CMK (cell line): Measurements from ENCODE around the gene KIAA0040.
A peak's percentile ranks its signal among the peaks of the same experiment; 100 is the strongest.

Source experiments
- DNase-seq: peaks from one replicate; pipeline ENCODE4 v3.0.0-alpha.2; 2010; ENCODE audit warnings: low read depth

The KIAA0040 gene

DNA sequence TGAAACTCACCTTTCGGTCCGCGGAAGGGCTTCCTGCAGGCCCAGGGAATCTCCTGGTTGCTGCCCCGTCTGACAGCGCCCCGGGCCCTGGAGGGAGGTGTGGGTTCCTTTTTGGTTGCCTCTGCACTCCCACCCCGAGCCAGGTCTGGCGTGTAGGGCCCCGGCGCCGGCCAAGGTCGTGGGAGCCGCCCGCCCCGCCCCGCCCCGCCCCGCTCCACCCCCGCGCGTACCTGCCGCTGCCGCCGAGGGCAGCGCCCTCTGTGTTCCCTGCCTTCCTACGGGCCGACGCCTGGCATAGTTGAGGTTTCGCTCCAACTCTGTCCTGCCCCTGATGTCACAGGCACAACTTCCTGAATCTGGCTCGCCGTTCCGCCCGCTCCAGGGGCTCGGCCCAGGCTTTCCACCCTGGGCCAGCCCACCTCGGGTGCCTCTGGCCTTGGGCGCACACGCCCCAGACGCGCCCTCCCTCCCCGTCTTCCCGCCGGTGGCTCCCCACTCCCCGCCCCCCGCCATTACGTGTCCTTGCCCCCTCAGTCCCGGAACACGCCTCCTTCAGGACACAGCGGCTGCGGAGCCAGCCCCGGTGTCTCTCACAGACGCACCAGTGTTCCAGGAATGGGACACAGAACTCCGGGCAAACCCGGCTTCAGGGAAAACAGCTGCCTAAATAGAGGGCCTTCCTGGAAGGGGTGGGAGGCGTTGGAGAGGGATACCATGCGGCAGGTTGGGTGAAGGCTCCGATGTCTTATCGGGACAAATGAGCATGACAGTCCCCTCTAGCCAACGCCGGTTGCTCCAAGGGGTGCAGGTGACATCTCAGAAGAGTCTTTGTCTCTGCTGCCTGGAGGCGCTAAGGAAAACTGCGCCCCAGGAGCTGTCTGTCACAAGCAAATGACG, at the start of gene KIAA0040:
Gene KIAA0040, minus strand, starts transcription at position 147 of the 897 bp plus-strand sequence. CDS start 31,763 bp downstream, outside the sequence.
- DNase-seq: peak; percentile 35

DNA sequence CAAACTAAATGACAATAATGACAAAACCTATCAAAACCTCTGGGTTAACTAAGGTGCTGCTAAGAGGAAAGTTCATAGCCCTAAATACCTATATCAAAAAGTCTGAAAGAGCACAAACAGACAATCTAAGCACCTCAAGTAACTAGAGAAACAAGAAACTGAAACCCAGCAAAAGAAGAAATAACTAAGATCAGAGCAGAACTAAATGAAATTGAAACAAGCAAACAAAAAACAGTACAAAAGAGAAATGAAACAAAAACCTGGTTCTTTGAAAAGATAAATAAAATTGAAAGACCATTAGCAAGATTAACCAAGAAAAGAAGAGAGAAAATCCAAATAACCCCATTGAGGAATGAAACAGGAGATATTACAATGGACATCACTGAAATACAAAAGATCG, 44.8 kb upstream of the KIAA0040 start:
- DNase-seq: no peak

DNA sequence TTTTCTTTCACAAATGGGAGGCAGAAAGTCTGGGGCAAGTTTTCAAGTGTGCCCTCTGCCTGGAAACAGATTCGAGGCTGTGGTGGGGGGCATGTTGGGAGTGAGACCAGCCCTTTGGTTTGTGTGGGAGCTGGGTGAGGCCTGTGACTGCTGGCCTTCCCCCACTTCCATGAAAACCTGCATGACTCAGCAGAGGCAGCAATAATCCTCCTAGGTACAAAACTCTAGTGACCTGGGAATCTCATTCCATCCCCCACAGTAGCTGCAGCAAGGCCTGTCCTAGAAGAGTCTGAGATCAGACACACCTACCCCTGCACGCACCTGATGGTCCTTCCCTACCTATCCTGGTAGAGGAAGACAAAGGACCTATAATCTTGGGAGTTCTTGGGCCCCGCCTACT, 42.1 kb upstream of the KIAA0040 start:
- DNase-seq: no peak

DNA sequence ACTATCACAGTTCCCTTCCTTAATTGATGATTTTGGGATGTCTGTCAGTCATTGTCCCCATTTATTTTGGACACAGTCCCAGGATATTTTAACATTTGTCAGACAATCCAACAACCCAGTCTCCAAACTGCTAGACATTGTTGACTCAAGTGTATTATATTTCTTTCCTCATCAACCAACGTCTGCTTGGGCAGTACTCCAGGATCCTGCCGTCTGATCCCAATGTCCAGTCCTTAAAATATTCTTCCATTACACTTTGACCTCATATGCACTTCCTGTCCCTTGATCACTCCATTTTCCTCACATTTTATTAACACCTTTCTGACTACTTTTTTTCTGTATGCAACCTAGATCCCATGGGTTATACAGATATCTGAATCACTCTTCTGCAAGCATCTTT, 39.8 kb upstream of the KIAA0040 start:
- DNase-seq: no peak

DNA sequence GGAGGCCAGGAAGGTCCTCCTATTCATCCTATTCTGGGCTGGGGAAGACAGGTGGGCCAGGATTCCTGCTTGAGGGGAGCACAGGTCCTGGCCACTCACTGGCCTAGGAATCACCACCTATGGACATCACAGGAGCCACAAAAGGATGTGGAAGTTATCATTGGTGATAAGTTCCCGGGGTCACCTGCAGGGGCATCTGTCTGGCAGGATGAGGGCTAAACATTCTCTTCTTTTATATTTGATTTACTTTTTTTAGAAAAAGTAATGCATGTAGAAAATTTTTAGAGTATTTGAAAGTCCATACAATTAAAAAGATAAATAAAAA, 33.2 kb upstream of the KIAA0040 start:
- DNase-seq: no peak

DNA sequence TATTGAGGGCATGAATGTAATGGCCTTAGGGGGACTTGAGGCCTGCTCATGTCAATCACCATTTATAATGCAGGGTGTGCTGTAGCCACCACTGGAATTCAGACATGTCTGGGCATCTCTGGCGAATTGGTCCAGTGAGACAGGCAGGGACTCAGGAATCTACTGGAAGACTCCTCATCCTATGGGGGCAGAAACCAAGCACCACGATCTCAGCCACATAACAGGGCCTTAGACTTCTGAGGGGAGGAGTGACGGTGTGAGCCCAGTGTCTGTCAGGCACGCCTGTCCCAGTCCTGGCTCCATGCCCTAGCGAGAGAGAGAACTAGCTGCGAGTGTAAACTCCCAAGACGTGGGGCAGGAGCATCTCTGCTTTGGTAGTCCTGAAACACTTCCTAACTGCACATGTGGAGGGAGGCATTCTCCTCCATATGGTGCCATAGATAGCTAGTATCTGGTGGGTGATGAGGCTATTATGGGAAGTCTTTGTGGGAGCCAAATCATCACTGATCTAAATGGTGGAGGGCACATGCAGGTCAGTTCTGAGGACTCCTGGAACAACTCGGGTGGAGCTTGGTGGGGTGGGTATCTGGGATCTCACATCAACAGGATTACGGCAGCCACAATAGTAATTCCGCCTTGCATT, 29.8 kb upstream of the KIAA0040 start:
- peak; percentile 79 for DNase-seq

DNA sequence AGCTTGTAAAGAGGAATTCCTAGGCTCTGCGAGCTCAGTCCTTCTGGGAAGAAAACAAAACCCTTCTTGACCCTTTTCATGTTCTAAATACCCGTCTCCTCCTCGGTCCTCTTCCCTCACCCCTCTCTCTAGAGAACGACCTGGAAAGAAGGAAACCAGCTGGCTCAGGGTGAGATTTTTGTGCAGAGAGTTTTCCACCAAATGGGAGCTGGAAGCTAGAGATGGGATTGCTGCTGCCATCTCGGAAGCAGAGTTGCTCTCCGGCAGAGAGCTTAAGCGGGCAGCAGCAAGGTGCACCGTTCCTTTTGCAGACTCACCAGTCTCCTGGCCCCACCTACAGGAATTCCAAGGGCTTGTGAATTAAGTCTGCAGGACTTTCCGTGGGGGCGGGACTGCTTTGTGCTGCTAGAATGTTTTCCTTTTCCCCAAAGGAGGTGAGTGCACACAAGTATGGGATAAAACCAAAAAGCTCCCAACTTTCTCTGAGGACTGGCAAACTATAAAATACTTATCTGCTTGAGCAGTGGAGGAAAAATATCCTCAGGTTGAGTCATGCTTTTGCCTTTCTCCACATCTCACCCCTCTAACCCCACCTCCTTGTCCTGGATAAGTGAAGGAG, 29.1 kb upstream of the KIAA0040 start:
- no peak for DNase-seq

DNA sequence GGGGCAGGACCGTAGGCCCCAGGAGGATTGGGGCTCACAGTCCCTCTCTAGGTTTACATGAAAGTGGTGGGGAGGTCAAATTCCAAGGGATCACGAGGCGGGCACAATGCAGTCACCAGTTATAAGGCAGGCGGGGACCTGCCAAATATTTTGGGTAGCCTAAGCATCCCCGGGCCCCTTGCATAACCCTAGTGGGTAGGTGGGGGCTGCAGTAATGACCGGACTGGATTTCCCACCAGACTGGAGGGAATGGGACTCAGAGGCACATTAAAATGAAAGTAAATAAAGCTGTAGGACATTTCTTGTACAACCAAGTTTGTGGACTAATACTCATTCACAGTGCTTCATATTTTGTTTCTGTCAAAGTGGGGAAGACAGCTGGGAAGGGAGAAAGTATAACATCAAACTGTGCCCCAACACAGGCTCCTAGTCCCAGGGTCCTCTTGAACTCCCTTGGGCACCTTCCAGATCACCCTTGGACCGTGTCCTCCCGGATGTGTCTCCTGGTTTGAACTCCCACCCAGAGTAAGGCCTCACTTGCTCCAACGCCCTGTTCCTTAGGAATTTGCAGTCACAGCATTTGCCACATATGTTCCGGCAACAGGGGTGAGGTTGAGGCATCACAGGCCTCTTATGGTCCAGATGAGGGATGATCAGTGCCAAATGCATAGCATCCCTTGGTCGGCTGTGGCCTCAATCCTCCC, 28.4 kb upstream of the KIAA0040 start:
- no peak for DNase-seq

DNA sequence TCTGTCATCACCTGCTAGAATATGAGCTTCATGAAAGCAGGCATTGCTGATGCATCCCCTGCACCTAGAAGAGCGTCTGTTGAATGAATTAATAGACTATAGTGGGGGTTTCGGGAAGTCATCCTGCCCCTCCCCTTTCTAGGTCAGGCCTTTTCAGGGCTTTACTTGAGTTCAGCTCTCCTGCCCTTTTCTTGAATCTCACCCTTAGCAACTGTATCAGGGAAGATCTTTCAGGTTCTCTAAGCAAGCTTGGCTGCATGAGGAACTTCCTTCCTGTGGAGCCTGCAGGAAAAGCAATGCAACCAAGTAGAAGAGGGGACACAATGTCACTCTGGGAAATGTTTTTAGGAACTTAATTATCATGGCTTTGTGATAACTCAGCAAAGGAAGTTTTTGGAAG, 27.2 kb upstream of the KIAA0040 start:
- no peak for DNase-seq

DNA sequence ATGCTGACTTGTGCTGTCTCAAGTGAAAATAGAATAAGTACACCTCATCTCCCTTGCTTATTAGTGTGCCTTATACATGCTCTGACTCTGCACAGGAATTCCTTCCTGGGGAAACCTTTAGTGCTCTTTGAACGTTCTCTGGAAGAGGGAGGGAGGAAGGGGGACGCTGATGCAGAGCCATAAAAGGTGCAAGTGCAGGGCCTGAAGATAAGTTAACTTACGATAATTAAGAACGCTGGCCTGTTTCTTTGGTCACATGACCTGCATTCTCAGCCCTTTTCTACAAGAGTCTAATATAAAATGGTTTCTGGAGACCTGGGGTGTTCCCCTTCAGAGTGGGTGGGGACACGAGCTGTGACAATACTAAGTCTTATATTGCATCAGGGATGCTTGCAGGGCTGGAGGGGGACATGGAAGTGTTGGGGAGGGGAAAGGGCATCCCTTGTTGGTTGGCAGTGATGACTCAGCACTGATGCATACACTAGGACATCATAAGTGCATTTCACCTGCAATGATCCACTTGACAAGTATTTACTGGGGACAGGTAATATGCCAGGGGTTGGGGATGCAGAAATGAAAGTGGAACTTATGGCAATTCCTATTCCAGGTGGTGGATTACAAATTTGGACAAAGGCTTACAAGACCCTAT, 26.3 kb upstream of the KIAA0040 start:
- DNase-seq: no peak

DNA sequence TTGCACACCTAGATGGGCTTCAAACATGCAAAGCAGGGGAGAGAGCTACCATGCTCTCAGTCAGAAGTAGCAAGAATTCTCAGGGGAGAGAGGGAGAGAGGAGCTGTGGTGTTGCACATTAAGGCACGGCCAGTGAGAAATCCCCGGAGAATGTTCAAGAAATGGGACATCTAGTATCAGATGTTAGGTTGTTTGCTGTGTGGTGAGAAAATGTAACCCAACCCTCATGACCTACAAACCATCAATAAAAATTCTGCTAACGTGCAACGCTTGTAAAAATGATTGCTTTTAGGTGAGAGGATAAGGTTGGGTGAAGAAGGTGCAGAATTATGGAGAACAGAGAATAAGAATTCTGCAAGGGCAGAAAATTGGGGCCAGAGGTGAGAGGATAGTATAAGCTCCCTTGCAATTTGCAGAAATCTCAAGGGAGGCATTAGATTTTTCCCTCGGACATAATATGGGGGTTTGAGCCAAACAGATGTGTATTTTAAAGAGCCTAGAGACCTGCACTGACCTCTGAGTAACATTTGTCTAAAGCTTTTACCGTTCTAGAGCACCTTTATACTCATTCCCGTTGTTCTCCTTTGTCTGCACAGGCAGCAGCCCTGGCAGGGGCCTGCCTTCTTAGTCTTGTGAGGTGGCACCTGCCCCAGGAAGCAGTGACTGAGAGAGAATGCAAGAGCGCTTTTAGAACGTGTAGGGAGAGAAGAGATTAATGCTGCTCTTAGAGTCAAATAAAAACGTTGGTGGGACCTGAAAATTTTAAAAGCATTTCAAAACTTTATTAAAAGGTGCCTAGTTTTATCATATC, 25.4 kb upstream of the KIAA0040 start:
- no peak for DNase-seq

DNA sequence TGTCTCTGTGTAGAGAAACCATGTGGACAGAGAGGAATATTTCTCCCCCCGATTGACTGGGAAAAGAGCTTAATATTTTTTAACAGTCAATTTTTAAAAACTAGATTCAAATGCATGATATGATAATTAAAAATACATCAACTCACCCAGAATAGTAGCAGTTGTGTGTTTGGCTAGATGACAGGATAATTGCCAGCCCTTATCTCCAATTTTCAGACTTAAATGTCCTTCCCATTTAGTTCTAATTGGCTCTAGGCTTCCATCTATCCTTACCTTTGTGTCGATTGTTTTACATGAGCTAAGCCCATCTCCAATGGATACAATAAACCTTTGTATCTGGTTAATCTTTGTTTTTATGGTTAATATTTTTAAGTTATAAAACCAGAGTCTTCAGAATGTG, 23.9 kb upstream of the KIAA0040 start:
- DNase-seq: peak; percentile 51

DNA sequence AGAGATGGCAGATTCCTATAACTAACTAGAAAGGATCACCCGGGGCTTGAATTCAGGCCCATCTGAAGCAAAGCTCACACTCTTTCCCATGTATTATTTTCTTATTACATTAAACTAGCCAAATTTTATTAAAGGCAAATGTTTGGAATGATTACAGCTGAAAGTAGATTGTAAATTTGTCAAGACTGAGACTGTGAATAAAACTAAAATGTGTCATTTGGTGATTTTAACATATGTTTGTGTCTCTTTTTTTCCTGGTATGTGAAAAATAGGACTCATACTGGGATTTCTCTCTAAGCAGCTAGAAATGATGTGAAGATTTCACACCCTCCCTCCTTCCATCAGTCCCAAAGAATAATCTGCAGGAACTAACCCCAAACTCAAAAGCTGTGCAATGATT, 19.1 kb upstream of the KIAA0040 start:
- DNase-seq: no peak

DNA sequence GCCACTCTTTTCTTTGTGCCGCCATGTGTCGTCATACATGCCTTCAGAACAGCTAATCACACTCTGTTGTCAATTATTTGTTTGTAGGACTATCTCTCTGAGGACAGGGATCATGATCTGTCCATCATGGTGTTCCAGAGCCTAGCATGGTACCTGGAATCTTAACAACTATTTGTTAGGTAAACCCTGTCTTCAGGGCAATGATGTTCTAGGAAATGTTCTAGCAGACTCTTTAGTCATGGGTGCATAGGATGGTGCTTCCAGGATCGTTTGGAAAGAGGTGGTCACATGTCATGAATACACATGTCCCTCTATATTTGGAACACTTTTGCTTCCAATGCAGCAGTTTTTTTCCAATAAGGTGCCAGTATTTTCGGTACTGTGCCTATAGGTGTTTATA, 18.2 kb upstream of the KIAA0040 start:
- no peak for DNase-seq

DNA sequence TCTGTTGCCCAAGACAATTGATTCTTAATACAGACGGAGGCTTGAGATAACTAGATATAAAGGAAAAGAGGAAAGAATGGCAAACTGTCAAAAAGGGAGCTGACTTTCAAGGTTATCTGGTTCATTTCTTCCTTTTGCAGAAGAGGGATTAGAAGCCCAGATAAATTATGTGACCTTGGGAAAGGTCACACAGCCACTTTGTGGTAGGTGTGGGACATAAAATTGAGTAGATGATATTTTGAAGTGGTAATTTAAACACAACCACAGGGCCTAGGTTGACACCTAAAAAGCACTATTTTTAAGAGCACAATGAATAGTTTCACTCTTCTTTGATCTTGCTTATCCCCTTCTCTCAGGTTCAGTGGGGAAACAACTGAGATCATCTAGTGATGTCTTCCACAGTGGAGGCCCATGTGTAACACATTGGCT, 16.9 kb upstream of the KIAA0040 start:
- no peak for DNase-seq

DNA sequence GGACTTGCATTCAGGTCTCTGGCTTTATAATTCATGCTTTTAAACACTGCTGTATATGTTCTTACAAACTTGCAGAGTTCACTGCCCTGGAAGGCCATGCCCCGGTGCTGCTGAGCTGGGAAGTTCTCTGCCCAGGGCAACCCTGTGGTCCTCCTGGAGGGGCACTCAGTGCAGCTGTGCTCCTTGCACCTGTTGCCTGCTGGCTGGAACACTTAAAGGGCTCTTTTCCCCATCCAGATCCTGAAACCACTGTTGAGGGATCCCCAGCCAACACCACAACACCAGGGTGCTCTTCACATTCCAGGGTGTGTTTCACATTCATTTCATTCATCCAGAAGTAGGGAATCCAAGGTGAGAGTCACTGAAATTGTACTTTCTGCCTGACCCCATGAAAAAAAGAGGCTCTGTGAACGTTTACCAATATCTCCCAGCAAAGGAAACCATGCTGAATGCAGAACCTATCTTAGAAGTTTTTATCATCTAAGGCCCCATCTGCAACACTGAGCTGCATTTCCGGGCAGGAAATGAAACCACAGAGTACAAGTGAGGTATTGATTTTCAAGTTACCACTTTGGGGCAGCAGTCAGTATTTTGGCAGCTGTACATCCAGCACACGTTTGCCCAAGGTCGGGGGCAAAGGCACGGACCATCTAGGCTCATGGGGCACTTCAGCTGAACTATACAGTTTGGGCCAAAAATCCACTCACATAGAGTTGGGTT, 16.4 kb upstream of the KIAA0040 start:
- no peak for DNase-seq

DNA sequence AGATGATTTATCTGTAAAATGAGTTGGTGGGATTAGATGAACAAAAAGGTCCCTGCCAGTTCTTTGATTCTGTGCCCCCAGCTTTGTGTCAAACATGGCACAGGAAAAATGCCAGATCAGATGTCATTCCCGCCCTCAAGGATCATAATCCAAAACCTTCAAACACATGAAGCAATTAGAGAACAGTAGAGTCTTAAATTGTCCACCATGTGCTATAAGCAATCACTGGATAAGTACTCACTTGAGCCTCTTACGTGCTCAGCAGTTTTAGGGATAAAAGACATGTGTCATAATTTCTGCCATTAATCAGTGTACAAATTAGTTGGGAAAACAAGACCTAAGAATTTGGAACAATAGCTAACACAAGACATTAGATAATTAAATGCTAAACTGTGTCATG, 15.4 kb upstream of the KIAA0040 start:
- no peak for DNase-seq

DNA sequence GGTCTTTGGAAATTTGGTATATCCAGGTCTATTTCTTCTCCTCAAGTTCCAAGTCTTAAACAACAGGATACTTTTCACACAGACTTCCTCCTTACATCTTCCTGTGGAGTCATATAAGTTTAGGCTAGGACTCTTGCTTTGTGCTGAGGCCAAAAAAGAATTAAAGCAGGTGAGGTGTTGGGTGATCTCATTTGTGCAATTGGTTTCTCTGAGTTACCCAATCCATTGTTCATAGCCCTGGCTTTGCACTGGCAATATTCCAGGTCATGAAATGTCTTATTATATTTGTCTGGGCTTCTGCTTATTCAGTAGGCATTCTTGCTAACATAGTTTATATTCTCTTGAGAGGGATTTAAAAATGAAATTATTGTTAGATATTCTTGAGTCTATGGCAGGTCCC, 14.1 kb upstream of the KIAA0040 start:
- DNase-seq: no peak

DNA sequence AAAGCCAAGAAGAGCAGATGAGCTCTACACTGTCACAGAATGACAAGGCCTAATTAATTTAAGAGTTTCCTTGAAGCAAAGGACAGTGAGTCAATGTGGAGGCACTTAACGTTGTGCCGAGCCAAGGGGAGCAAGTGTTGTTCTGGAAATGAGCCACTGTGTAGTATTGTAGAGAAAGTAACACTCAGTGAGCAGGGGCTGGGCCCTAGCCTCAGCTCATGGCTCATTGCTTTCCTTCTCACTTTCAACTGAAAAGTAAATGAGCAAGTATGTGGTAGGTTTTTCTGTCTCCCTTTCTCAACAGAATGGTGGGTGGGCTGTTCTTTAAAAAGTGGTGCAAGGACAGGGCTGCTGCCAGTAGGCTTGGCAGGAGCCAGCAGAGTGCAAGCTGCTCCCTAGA, 11.8 kb upstream of the KIAA0040 start:
- DNase-seq: no peak

DNA sequence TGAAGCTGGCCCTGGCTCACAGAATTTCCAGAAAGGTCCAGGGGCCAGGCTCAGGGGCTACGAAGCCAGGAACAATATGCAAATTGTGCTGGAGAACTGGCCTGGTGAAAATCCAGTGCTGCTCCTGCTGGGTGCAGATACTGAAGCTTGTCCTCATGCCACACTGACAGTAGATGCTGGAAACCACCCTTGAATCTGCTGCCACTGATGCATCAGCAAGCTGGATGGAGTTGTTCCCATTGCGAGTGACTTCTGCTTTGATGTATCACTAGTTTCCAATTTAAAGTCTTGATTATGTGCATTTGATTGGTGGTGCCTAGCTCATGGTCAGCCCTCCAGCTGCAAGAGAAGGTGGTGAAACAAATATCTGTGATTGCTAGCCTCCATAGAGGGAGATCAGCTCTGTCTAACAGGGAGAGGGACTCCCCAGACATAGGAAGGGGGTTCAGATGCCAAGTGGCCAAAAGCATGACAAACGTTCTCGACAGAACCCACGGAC, 11.0 kb upstream of the KIAA0040 start:
- no peak for DNase-seq
